A549 (cell line): ENCODE data around the gene ARHGEF16.

Experiments
- CBX8 ChIP-seq: fragments of 200-600 bp; sonication (generic); IDR thresholded peaks from 2 replicates; pipeline ENCODE4 v1.6.1; 2016
- CHD2 ChIP-seq: fragments of 150-350 bp; IDR thresholded peaks from 2 replicates; pipeline ENCODE4 v1.6.1; 2014; ENCODE audit warnings: low read length; ENCODE audit not compliant: partially characterized antibody
- CTCF ChIP-seq: fragments of >200 bp; sonication (Bioruptor Twin); formaldehyde crosslinking; IDR thresholded peaks from 3 replicates; pipeline ENCODE4 v1.5.1; 2016
- ELK1 ChIP-seq: fragments of 150-350 bp; IDR thresholded peaks from 2 replicates; pipeline ENCODE4 v1.6.1; 2014; ENCODE audit warnings: low read depth, mild to moderate bottlenecking, low read length
- EP300 ChIP-seq, 2 experiments: fragments of >200 bp; sonication (Bioruptor Twin); formaldehyde crosslinking; IDR thresholded peaks; 2 replicates in 1 of 2; 3 replicates in 1 of 2; pipeline ENCODE4 v1.6.1; 2016 to 2017
- HDAC2 ChIP-seq: fragments of 200-600 bp; sonication (generic); IDR thresholded peaks from 2 replicates; pipeline ENCODE4 v1.6.1; 2016
- MAX ChIP-seq: IDR thresholded peaks from 2 replicates; pipeline ENCODE4 v1.6.1; 2012
- MAZ ChIP-seq: fragments of 150-350 bp; IDR thresholded peaks from 2 replicates; pipeline ENCODE4 v1.6.1; 2014; ENCODE audit warnings: antibody characterized with exemption, low read depth, low read length, borderline replicate concordance
- NPAS2 ChIP-seq: fragments of 250-450 bp; sonication (Bioruptor Pico); IDR thresholded peaks from 2 replicates; pipeline ENCODE4 v1.8.0; 2022; ENCODE audit warnings: mild to moderate bottlenecking, moderate library complexity, borderline replicate concordance
- POLR2A ChIP-seq: IDR thresholded peaks from 2 replicates; pipeline ENCODE4 v1.6.1; 2012; ENCODE audit warnings: mild to moderate bottlenecking, low read length
- RAD21 ChIP-seq, 2 experiments: fragments of >200 bp in 1 of 2; sonication (Bioruptor Twin) in 1 of 2; formaldehyde crosslinking in 1 of 2; IDR thresholded peaks in 1 of 2; conservative IDR thresholded peaks in 1 of 2; 2 replicates in 1 of 2; 3 replicates in 1 of 2; pipeline ENCODE4 v1.6.1; 2012 to 2018; ENCODE audit warnings: inconsistent platforms in 1 of 2
- RCOR1 ChIP-seq: fragments of 150-350 bp; IDR thresholded peaks from 2 replicates; pipeline ENCODE4 v1.6.1; 2014; ENCODE audit warnings: antibody characterized with exemption, low read length, low read depth
- RNF2 ChIP-seq: fragments of 200-600 bp; sonication (generic); IDR thresholded peaks from 2 replicates; pipeline ENCODE4 v1.6.1; 2016; ENCODE audit warnings: low read depth, mild to moderate bottlenecking, antibody characterized with exemption, moderate library complexity, borderline replicate concordance
- SMC3 ChIP-seq: fragments of >200 bp; sonication (Bioruptor Twin); formaldehyde crosslinking; IDR thresholded peaks from 3 replicates; pipeline ENCODE4 v1.6.1; 2018; ENCODE audit warnings: inconsistent platforms

- TF ChIP-seq RNF2 (no peak), CTCF (no peak), POLR2A (no peak), NPAS2 (CRISPR knock-in tag) (no peak), CBX8 (no peak), MAX (no peak), SMC3 (no peak), RCOR1 (no peak), ELK1 (no peak), EP300 (IDR thresholded peaks at IDR 0.05) (no peak), MAZ (no peak), RAD21 (conservative IDR thresholded peaks at IDR 0.05 in 1 of 2, IDR thresholded peaks at IDR 0.05 in 1 of 2) (no peak), HDAC2 (no peak), CHD2 (no peak)
Measured at GRCh38 chr1:3527774-3528173, 73.3 kb downstream of the ARHGEF16 start.
